HT1080 (cell line): ENCODE results near the gene R3HDM2. TPM values are rescaled to one million over a fixed set of nuclear protein-coding genes. Genes with fewer than 3 reads are reported as not detected.
A peak's percentile ranks its signal among the peaks of the same experiment; 100 is the strongest.

ENCODE experiments used
- DNase-seq: peaks from one replicate; pipeline ENCODE4 v3.0.0-alpha.2; 2015; ENCODE audit warnings: low read depth
- total RNA-seq: library from RNA; depleted of rRNA; stranded (reverse); fragments of >200 nt; shearing (Covaris generic); gene quantifications from 2 replicates; pipeline ENCODE4 v1.2.3, GENCODE V29; 2014

Gene R3HDM2
- total RNA-seq, 1 experiment from 2014 or later = 13.0 TPM

DNA sequence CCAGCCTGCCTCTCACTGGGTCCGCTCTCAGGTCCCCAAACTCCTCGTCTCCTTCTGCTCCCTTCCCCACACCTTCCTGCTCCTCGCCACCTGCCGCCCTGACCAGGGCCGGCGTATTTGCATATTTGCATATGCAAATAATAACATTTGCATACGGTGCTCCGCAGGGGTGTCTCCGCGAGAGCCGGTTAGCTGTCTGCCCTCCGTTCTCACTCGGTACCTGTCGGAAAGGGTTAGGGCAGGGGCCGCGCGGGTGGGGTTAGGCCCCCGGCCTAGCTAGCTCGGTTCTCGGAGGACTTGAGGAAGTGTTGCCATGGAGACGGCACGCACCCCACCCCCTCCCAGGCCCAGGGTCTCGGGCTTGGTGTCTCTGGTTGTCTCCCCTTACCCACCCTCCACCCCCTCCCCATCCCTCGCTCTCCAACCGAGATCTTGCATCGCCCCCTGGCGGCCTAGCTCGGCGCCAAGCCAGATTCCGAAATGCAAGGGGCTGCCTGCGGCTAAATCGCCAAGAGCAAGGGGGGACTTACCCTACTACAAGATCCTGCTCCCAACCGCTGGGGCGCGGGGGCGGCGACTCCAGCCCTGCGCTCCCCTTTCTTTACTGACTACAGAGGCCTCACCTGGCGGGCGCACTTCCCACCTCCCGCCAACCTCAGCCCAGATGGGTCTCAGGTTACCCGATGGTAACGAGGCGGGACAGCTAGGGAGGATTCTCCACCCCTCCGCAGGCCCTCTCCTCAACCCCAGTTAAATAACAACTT lies 188.0 kb downstream of the R3HDM2 start:
- no peak for DNase-seq

DNA sequence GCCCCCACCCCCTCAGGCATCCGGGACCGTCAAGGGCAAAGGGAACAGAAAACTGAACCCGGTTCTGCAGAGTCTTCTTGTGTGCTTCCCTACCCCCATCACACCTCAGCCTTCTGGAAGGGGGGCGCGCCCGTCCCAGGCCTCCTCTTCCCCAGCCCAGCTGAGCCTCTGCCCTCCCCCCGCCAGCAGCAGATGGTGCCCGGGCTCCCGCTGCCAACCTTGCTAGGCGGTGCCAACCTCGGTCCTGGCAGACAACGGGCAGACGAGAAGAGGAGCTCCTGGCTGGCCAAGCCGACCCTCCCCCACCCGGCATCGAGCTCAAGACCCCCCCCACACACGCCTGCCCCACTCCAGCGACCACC lies 188.5 kb downstream of the R3HDM2 start:
- DNase-seq = no peak

DNA sequence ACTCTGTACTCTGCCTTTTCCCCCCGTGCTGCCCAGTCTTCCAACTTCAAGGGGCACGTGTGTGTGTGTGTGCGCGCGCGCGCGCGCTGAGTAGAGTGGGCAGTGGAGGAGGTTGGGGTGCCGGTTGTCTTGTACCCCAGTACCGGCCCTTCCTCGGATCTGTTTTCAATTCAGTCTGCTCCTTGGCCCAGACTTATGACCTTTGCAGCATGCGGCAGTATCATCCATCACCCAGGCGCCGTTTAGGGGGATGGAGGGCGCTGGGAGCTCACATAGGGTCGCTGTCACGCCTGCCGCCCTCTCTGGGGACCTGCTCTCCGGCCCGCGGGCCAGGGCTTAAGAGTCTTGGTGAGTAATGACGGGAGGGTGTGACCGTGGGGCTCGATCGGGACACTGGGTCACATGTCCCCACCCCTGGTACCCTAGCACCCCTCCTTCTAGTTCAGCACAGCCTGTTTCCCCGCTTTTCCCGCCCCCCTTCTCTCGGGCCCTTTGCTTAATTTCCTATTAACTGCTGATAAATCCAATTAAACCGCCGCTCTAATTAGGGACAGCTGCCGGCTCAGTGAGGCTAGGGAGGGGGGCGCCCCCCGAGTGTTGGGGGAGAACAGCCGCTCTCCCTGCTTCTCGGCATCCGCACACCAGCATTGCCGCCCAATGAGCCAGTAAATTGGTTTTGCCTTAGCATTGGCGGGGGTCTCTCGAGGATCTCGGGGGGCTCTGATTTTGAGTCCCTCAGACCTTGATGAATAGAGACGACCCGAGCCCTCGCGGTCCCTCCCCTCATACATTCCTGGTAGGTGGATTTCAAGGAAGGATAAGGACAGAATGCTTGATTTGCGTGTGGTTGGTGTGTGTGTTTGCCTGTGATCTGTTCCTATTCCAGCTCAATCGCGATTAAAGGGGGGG lies 189.2 kb downstream of the R3HDM2 start:
- DNase-seq = no peak

DNA sequence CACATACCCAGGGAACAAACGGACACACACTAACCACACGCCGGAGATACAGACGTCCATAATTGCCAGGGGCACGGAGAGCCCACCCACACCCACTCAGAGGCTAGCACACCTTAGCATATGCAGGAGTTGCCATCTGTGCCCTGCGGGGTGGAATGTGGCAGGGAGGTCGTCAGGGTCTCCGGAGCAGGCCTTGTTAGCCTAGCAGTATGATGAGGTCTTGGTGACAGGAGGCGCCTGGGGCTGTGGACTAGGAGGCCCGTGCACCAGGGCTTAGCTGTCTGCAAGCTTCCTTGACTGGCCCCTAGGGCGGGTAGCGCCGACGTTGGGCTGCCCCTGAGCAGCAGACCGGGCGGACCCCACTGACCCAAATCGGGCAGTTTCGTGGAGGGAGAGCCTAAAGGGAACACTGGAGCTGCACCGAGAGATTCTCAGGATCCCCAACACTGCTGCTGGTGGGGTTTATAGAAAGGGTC lies 189.9 kb downstream of the R3HDM2 start:
- DNase-seq = peak; percentile 16

DNA sequence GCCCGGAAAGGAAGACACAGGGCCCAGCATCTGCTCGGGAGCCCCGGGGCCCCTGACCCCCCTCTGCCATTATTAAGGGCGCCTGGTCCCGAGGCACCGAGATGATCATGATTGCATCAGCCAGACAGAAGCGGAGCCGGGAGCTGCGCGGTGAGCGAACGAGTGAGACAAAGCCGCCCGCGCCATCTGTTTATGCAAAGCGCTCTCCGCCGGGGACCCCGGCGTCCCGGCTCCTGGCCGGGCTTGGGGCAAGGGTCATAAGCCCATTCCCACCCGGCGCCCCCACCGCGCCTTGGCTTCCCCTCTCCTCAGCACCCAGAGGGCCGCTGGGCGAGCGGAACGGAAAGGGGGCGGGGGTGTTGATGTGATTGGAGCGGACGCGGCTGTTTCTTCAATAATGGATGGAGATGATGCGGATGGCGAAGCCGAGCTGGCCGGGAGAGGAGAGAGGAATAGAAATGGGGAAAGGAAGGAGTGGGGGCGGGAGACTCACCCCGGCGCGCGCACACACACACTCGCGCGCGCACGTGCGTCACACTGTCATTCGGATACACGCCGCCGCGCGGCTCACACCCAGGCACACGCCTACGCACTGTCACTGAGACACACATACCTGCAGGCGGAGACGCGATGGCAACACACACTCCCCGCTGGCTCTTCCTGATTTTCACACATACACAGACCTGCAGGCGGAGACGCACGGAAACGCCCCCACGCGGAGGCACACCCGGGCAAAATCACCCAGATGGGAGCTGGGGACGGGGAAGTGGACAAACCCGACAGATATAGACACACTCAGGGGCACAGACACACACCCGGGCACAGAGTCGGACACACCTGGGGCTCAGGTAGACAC lies 190.5 kb downstream of the R3HDM2 start:
- peak; percentile 69 for DNase-seq

DNA sequence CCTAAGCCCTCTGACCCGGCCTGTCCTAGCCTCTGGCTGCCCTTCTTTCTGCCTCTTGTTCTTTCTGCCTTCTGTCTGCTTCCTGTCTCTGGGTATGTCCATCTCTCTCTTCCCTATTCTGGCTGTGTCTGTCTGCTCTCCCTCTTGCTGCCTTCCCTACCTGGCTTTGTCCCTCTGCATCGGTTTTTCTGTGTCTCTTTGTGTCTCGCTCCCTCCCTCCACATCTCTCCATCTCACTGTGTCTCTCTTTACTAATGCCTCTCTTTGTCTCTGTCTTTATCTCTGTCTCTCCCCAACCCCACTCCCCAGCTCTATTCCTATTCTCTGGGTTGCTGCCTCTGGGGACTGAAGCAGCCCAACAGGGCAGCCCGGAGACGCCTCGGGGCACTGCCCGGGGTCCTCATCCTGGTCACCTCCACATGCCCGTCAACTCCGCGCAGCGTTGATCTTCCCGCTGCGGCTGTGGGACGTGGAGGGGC lies 191.2 kb downstream of the R3HDM2 start:
- peak; percentile 34 for DNase-seq

DNA sequence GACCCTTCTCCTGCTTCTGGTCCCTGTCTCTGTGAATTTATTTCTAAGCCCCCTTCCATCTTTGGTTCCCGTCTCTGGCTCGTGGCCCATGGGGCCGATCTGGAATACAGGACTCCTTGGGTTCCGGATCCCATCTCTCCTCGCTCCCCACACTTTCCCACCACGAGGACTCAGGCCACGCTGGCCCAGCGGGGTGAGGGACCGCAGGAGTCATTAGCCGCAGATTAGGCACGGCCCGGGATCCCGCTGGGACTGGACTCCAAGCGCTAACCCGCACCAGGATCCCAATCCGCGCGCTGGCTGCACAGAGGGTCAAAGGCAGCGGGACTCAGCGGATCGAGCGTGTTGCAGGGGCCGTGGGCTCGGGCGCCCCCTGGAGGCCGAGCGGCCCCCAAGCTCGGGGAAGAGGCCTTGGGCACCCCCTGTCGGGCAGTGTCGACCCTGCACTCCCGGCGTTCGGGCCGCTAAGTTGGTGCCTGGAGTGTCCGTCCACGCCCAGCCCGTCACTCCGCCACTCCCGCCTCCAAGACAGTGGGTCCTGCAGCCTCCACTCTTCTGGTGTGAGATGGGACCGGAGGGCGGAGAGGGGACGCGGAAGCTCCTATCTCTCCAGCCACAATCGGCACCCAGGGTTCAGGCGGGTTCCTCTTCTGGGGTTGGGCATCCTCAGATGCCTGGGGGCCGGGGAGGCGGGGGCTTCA lies 191.8 kb downstream of the R3HDM2 start:
- DNase-seq = peak; percentile 89

DNA sequence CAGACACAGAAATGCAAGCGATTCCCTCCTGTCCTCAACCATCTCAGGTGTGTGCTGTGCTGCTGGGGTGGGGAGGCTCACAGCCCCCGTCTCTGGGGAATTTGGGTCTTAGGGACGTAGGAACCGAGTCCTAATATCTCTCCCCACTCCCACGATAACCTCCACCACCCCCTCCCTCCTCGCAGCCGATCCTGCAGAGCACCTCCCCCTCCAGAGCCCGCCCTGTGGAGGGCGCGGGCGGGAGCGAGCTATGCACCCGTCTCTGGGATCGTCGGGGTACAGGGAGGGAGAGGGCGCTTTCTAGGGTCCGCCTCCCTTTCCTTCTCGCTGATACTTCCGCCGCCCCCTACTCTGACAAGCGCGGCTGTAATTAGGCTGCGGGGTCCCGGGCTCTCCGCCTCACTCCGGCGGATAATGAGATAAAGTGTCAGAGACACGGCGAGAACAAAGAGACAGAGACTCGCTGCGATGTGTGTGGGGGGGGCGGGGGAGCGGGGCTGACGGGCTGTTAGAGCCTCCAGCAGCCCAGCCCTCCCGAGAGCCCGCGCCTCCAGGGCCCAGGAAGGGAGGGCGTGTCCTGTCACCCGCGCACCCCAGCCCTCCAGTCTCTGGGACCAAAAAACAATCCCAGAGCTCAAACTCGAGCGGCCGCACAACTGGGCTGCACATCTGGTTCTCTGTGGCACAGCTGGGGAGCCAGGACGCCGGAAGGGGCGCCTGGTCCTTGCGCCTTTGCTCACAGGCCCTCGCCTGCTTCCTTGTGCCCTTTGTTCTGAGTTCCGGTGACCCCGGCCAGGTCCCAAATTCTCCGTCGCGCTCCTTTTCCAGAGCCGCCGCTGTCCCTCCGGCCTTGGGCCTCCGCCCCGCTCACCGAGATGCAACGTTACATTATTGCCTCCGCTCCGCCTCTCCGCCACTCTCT lies 192.7 kb downstream of the R3HDM2 start:
- DNase-seq = no peak

DNA sequence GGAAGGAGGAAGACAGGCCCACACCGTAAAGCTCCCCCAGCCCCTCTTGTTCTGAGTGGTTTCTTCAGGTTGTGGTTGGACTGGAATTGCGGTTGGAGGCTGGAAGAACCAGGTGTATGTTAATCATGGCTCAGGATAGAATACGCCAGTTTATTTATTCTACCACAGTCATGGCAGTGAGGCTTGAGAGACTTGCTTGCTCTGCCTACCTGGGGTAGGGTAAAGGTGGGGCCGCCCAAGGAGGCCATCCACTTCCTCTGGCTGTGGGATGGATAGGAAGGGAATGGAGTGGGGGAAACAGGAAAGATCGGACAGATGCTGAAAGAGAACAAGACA lies 193.3 kb downstream of the R3HDM2 start:
- no peak for DNase-seq

DNA sequence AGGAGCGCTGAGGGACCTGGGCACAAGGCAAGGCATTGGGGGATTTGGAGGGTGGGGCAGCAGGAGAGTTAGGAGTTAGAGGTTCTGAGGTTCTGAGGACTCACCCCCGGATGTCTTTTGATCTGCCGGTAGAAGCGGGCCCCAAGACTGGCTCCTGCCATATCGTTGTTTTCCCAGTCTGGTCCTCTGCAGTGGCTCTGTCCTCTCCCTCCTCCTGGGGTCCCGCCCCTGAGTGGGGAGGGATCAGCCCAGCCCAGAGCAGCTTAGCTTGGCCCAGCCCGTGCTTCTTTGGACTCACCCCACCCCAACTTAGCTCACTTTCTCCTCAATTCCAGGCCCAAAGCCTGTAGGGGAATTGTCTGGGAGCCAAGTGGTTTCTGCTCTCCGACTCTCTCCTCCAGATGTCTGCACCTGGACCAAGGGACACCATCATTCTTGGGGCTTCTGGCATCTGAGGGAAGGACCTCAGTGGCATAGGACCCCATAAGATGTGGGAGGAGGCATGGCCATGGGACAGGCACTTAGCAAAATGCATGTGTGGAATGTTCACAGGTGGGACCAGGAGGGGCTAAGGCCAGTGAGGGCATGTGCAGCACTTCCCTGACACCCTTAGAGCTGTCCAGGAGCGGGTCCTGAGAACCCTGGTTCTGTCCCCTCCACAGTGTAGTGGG lies 193.8 kb downstream of the R3HDM2 start:
- DNase-seq = no peak

DNA sequence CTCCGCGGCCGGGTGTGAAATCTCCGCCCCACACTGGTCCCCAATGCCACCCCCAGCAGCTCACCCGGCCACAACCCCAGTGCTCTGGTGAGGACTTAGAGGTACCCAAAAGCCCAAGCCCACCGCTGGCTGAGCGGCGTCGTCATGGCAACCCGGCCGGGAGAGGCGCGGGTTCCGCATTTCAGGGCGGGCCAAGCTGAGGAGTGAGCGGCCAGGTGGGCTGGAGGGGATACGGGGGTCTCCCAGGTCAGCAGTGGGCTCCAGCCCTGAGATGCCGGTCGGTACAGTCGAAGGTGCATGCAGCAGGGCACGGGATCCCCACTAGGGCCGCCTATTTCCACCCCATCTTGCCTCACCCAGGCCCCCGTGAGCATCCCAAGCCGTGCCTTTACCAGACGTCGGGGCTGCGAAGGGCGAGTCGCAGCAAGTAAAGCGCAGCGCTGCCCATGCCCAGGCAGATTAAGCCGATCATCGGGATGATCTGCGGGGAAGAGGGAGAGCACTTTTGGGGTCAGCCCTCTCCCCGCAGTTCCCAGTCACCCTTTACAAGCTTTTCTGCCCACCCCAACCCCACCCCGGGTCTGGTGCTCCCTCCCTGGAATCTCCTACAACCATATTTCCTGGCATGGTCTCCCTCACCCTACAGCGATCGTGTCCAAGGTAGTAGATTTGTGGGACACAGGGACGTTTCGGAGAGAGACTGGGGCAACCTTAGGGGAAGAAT lies 194.5 kb downstream of the R3HDM2 start:
- DNase-seq = no peak

DNA sequence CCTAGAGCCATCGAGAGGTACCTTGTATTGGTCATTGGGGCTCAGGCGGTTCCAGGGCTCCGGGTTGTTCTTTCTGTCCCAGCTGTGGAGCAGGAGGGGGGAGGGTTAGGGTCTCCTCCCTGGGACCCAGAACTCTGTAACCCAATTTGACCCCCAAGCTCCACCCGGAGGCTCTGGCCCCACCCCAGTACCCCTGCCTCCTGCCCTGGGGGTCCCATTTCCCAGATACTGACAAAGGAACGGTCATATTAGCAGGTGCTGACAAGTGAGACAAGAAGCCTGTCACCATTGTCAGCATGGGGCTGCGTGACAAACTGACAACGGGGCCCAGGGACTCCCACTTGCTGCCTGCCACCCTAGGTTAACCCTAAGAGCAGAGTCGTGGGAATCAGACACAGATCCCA lies 195.1 kb downstream of the R3HDM2 start:
- no peak for DNase-seq

DNA sequence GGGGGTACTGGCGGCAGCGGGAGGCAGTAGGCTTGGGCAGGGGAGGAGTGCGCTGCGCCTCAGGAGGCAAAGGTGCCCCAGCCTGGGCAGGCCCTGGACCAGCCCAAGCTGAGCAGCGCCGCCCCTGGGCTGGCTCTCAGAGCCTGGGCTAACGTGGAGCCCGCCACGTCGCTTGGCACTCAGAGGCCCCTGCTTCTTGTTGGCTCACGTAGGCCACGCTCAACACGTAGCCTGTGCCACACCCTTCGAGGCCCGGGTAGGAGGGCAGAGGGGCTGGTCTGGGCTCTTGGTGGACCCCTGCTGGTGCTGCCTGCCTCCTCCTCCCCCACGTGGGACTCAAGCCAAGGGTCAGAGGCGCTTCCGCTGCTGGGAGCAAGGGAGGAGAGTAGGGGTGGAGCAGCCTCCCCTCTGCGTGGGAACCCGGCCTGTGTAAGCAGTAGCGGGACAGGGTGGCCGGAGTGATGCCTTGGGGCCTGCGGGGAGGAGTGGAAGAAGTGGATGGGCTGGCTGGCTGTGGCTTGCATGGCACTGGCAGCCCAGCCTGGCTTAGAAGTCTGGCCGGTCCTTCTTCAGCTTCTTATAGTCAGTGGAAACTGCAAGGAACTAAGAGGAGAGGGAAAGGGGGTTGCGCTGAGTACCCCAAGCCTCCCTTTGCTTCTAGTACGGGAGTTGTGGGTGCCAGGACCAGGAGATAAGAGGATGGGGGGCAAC lies 195.7 kb downstream of the R3HDM2 start:
- no peak for DNase-seq

DNA sequence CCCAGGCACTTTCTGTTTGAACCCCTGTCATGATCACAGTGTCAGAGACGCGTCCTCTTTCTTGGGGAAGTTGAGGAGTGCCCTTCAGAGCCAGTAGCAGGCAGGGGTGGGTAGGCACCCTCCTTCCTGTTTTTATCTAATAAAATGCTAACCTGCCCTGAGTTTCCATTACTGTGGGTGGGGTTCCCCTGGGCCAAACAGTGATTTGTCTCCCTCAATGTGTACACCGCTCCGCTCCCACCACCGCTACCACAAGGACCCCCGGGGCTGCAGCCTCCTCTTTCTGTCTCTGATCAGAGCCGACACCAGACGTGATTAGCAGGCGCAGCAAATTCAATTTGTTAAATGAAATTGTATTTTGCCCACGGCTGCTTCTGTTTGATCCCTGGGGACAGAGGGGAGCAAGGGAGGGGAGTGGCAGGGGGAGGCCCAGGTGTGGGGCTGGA lies 196.2 kb downstream of the R3HDM2 start:
- DNase-seq = no peak

DNA sequence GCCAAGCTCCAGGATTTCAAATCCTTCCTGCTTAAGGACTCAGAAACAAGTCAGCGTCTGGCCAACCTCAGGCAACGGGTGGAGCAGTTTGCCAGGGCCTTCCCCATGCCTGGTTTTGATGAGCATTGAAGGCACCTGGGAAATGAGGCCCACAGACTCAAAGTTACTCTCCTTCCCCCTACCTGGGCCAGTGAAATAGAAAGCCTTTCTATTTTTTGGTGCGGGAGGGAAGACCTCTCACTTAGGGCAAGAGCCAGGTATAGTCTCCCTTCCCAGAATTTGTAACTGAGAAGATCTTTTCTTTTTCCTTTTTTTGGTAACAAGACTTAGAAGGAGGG lies 196.6 kb downstream of the R3HDM2 start:
- DNase-seq = no peak

DNA sequence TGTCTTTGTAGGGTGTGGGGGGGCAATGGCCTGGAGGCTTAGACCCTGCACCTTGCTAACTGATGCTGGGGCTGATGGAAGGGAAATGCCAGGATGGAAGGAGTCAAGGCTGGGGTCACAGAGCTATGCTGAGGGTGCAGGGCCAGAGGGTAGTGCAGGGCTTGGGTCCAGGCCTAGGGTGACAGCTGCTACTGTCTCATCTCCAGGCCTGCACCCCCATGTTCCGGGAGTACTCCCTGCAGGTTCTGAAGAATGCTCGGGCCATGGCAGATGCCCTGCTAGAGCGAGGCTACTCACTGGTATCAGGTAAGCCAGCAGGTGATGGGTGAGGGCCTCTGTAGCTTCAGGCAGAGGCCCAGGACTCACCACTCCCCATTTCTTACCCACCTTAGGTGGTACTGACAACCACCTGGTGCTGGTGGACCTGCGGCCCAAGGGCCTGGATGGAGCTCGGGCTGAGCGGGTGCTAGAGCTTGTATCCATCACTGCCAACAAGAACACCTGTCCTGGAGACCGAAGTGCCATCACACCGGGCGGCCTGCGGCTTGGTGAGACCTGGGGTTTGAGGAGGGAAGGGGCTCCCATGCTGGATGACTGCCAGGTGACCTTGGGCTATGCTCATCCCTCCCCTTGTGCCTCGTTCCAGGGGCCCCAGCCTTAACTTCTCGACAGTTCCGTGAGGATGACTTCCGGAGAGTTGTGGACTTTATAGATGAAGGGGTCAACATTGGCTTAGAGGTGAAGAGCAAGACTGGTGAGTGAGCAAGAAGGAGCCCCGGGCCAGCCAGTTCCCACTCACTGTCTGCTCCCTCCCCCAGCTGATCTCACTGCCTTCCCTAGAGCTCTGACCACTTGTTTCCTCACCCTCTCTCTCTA lies 197.2 kb downstream of the R3HDM2 start:
- DNase-seq = no peak
